SK-N-SH treated with all-trans-retinoic acid at 6 μM for 48 hours (cell line): Measurements from ENCODE around the gene PXK.

Source experiments
- ARNTL ChIP-seq: fragments of 450-650 bp; formaldehyde crosslinking; IDR thresholded peaks from 2 replicates; pipeline ENCODE4 v1.5.0; 2020; ENCODE audit warnings: low read depth, mild to moderate bottlenecking, moderate library complexity, borderline replicate concordance
- CSDC2 ChIP-seq: fragments of 250-450 bp; sonication (Bioruptor Pico); IDR thresholded peaks from 2 replicates; pipeline ENCODE4 v1.5.0; 2020; ENCODE audit warnings: mild to moderate bottlenecking, moderate library complexity
- ESRRG ChIP-seq: fragments of 250-450 bp; sonication (Bioruptor Pico); IDR thresholded peaks from 2 replicates; pipeline ENCODE4 v1.6.1; 2021; ENCODE audit warnings: mild to moderate bottlenecking
- ISL1 ChIP-seq: fragments of 250-450 bp; sonication (Bioruptor Pico); IDR thresholded peaks from 2 replicates; pipeline ENCODE4 v2.1.2; 2022; ENCODE audit warnings: mild to moderate bottlenecking, moderate library complexity
- SNAI2 ChIP-seq: fragments of 250-450 bp; sonication (Bioruptor Pico); IDR thresholded peaks from 2 replicates; pipeline ENCODE4 v1.5.0; 2020; ENCODE audit warnings: mild to moderate bottlenecking, moderate library complexity
- ZC3H10 ChIP-seq: fragments of 250-450 bp; sonication (Bioruptor Pico); IDR thresholded peaks from 2 replicates; pipeline ENCODE4 v1.5.1; 2021; ENCODE audit warnings: mild to moderate bottlenecking, moderate library complexity
- ZFP3 ChIP-seq: fragments of 250-450 bp; sonication (Bioruptor Pico); IDR thresholded peaks from 2 replicates; pipeline ENCODE4 v1.5.0; 2020; ENCODE audit warnings: mild to moderate bottlenecking, moderate library complexity
- ZFP30 ChIP-seq: fragments of 450-650 bp; formaldehyde crosslinking; IDR thresholded peaks from 2 replicates; pipeline ENCODE4 v1.5.0; 2022; ENCODE audit warnings: mild to moderate bottlenecking, moderate library complexity
- ZNF565 ChIP-seq: fragments of 450-650 bp; formaldehyde crosslinking; conservative IDR thresholded peaks from 2 replicates; pipeline ENCODE4 v1.5.0; 2020; ENCODE audit warnings: low read depth, mild to moderate bottlenecking, moderate library complexity
- ZNF70 ChIP-seq: fragments of 450-650 bp; formaldehyde crosslinking; IDR thresholded peaks from 2 replicates; pipeline ENCODE4 v1.5.0; 2020; ENCODE audit warnings: mild to moderate bottlenecking, moderate library complexity
- ZNF8 ChIP-seq: fragments of 450-650 bp; formaldehyde crosslinking; IDR thresholded peaks from 2 replicates; pipeline ENCODE4 v1.5.0; 2020; ENCODE audit warnings: mild to moderate bottlenecking, moderate library complexity
- TF ChIP-seq, protein P1 (sequence below): fragments of 250-450 bp; sonication (Bioruptor Pico); IDR thresholded peaks from 2 replicates; pipeline ENCODE4 v1.8.0; 2020; ENCODE audit warnings: mild to moderate bottlenecking, moderate library complexity, borderline replicate concordance
- TF ChIP-seq, protein P2 (sequence below): fragments of 250-450 bp; sonication (Bioruptor Pico); IDR thresholded peaks from 2 replicates; pipeline ENCODE4 v1.5.1; 2020; ENCODE audit warnings: low read depth, mild to moderate bottlenecking, moderate library complexity
- TF ChIP-seq, protein P3 (sequence below): fragments of 250-450 bp; sonication (Bioruptor Pico); IDR thresholded peaks from 2 replicates; pipeline ENCODE4 v1.8.0; 2021; ENCODE audit warnings: low read depth, mild to moderate bottlenecking, moderate library complexity, borderline replicate concordance

DNA sequence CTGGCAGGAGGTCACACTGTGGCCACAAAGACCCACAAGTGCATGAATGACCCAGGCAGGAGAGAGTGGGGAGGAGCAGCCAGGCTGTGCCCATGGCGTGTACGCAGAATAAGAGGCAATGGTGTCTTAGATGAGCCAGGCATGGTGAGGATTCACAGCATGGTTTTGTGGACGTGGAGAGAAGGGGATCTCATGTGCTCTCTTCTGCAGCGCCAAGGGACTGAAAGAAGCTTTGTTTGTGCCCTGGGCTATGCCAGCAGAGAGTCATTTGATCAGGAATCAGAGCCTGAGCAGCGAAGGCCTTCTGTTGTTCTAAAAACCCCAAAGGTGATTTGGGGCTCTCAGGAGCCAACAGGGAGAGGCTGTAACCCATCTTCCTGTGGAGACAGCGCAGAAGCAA is 45.3 kb upstream of the PXK start:
- TF ChIP-seq ESRRG (CRISPR knock-in tag) (no peak), ZNF8 (CRISPR knock-in tag) (no peak), ZNF70 (no peak), ARNTL (CRISPR knock-in tag) (no peak), ZFP30 (CRISPR knock-in tag) (no peak), ZNF565 (CRISPR knock-in tag) (no peak), ZFP3 (no peak), ZC3H10 (no peak), CSDC2 (CRISPR knock-in tag) (no peak), SNAI2 (CRISPR knock-in tag) (no peak), ISL1 (CRISPR knock-in tag) (no peak)
- TF ChIP-seq, protein P1, sequence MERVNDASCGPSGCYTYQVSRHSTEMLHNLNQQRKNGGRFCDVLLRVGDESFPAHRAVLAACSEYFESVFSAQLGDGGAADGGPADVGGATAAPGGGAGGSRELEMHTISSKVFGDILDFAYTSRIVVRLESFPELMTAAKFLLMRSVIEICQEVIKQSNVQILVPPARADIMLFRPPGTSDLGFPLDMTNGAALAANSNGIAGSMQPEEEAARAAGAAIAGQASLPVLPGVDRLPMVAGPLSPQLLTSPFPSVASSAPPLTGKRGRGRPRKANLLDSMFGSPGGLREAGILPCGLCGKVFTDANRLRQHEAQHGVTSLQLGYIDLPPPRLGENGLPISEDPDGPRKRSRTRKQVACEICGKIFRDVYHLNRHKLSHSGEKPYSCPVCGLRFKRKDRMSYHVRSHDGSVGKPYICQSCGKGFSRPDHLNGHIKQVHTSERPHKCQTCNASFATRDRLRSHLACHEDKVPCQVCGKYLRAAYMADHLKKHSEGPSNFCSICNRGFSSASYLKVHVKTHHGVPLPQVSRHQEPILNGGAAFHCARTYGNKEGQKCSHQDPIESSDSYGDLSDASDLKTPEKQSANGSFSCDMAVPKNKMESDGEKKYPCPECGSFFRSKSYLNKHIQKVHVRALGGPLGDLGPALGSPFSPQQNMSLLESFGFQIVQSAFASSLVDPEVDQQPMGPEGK (CRISPR knock-in tag), result no peak
- TF ChIP-seq, protein P2, sequence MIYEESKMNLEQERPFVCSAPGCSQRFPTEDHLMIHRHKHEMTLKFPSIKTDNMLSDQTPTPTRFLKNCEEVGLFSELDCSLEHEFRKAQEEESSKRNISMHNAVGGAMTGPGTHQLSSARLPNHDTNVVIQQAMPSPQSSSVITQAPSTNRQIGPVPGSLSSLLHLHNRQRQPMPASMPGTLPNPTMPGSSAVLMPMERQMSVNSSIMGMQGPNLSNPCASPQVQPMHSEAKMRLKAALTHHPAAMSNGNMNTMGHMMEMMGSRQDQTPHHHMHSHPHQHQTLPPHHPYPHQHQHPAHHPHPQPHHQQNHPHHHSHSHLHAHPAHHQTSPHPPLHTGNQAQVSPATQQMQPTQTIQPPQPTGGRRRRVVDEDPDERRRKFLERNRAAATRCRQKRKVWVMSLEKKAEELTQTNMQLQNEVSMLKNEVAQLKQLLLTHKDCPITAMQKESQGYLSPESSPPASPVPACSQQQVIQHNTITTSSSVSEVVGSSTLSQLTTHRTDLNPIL (CRISPR knock-in tag), result no peak
- TF ChIP-seq, protein P3, sequence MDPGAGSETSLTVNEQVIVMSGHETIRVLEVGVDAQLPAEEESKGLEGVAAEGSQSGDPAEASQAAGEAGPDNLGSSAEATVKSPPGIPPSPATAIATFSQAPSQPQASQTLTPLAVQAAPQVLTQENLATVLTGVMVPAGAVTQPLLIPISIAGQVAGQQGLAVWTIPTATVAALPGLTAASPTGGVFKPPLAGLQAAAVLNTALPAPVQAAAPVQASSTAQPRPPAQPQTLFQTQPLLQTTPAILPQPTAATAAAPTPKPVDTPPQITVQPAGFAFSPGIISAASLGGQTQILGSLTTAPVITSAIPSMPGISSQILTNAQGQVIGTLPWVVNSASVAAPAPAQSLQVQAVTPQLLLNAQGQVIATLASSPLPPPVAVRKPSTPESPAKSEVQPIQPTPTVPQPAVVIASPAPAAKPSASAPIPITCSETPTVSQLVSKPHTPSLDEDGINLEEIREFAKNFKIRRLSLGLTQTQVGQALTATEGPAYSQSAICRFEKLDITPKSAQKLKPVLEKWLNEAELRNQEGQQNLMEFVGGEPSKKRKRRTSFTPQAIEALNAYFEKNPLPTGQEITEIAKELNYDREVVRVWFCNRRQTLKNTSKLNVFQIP (CRISPR knock-in tag), result no peak
